SK-N-SH (cell line): ENCODE results near the gene REX1BD. TPM values are rescaled to one million over a fixed set of nuclear protein-coding genes. Genes with fewer than 3 reads are reported as not detected.

Experiments used
- CTCF ChIA-PET: fragments of 300-600, 350-600 bp; formaldehyde crosslinking; extraction: SDS; loops from one replicate; lab custom pipeline; 2021; lab: Yijun Ruan, JAX
- POLR2A ChIA-PET: fragments of 350-600 bp; sonication (Branson Sonifier 250); formaldehyde crosslinking; extraction: SDS; loops from one replicate; lab custom pipeline; 2020; ENCODE audit warnings: antibody characterized with exemption, inconsistent platforms; lab: Yijun Ruan, JAX
- DNase-seq: peaks from one replicate; pipeline ENCODE4 v3.0.0; 2012
- H2AFZ ChIP-seq: fragments of 200-600 bp; sonication (generic); 2 replicates; pipeline ENCODE4 v1.8.1; 2016; ENCODE audit warnings: antibody characterized with exemption, mild to moderate bottlenecking, low read depth
- H3F3A ChIP-seq: fragments of 200-600 bp; sonication (generic); replicated peaks from 2 replicates; pipeline ENCODE3; 2016; ENCODE audit warnings: antibody characterized with exemption, mild to moderate bottlenecking; ENCODE audit not compliant: insufficient read depth
- H3K27ac ChIP-seq, 2 experiments: fragments of 200-500 bp in 1 of 2; fragments of 200-600 bp in 1 of 2; sonication (Bioruptor generic) in 1 of 2; sonication (generic), shearing (Covaris generic) in 1 of 2; 2 replicates each; pipeline versions ENCODE4 v1.5.1 to v1.6.1; 2014 to 2016; ENCODE audit warnings: low read depth in 2 of 2, inconsistent platforms in 1 of 2, low read length in 1 of 2, mild to moderate bottlenecking in 1 of 2, mixed read lengths in 1 of 2
- H3K27me3 ChIP-seq: fragments of 200-600 bp; sonication (generic), shearing (Covaris generic); 2 replicates; pipeline ENCODE4 v1.6.1; 2016; ENCODE audit warnings: mixed run types; ENCODE audit not compliant: insufficient read depth
- H3K36me3 ChIP-seq, 2 experiments: fragments of 200-500 bp in 1 of 2; fragments of 200-600 bp in 1 of 2; sonication (Bioruptor generic) in 1 of 2; sonication (generic) in 1 of 2; replicated peaks in 1 of 2; 2 replicates each; pipeline versions ENCODE3 to v1.5.1; 2014 to 2016; ENCODE audit warnings: low read length in 1 of 2, mild to moderate bottlenecking in 1 of 2; ENCODE audit not compliant: insufficient read depth in 2 of 2, control insufficient read depth in 1 of 2
- H3K4me1 ChIP-seq, 2 experiments: fragments of 200-500 bp in 1 of 2; fragments of 200-600 bp in 1 of 2; sonication (Bioruptor generic) in 1 of 2; sonication (generic), shearing (Covaris generic) in 1 of 2; 2 replicates each; pipeline versions ENCODE4 v1.5.1 to v1.6.1; 2014 to 2016; ENCODE audit warnings: low read depth in 1 of 2, low read length in 1 of 2, mixed run types in 1 of 2; ENCODE audit not compliant: insufficient read depth in 2 of 2, control insufficient read depth in 1 of 2
- H3K4me2 ChIP-seq: fragments of 200-600 bp; sonication (generic), shearing (Covaris generic); 2 replicates; pipeline ENCODE4 v1.6.1; 2017; ENCODE audit warnings: mixed run types
- H3K4me3 ChIP-seq, 2 experiments: fragments of 200-500 bp in 1 of 2; fragments of 200-600 bp in 1 of 2; sonication (Bioruptor generic) in 1 of 2; sonication (generic), shearing (Covaris generic) in 1 of 2; 2 replicates each; pipeline versions ENCODE4 v1.5.1 to v1.8.1; 2014 to 2016; ENCODE audit warnings: low read depth in 2 of 2, inconsistent platforms in 1 of 2, low read length in 1 of 2, mild to moderate bottlenecking in 1 of 2, mixed read lengths in 1 of 2, moderate library complexity in 1 of 2
- H3K79me2 ChIP-seq: fragments of 200-600 bp; sonication (generic); 2 replicates; pipeline ENCODE4 v1.8.1; 2017; ENCODE audit warnings: mild to moderate bottlenecking; ENCODE audit not compliant: insufficient read depth
- H3K9ac ChIP-seq: fragments of 200-600 bp; sonication (generic); 2 replicates; pipeline ENCODE4 v1.6.1; 2017; ENCODE audit warnings: mixed run types
- H3K9me2 ChIP-seq: fragments of 200-600 bp; sonication (generic); 2 replicates; pipeline ENCODE4 v1.6.1; 2017; ENCODE audit warnings: mixed run types
- H3K9me3 ChIP-seq: fragments of 200-600 bp; sonication (generic); 2 replicates; pipeline ENCODE4 v1.6.1; 2017; ENCODE audit warnings: mixed run types, mild to moderate bottlenecking, moderate library complexity
- H4K20me1 ChIP-seq: fragments of 200-600 bp; sonication (generic); 2 replicates; pipeline ENCODE4 v1.6.1; 2017; ENCODE audit warnings: mild to moderate bottlenecking, mixed run types; ENCODE audit not compliant: insufficient read depth
- EZH2phosphoT487 ChIP-seq: fragments of 200-600 bp; sonication (generic); IDR thresholded peaks from 2 replicates; pipeline ENCODE4 v1.6.1; 2017; ENCODE audit warnings: low read depth, mixed run types, mild to moderate bottlenecking, antibody characterized with exemption, moderate library complexity, borderline replicate concordance
- FOXM1 ChIP-seq: IDR thresholded peaks from 2 replicates; pipeline ENCODE4 v1.4.0; 2012; ENCODE audit warnings: low read depth, mild to moderate bottlenecking
- GABPA ChIP-seq: IDR thresholded peaks from 2 replicates; pipeline ENCODE4 v1.4.0; 2012; ENCODE audit warnings: low read depth, mild to moderate bottlenecking
- GATA2 ChIP-seq: sonication (generic); formaldehyde crosslinking; IDR thresholded peaks from 2 replicates; pipeline ENCODE4 v1.5.0; 2020; ENCODE audit warnings: mild to moderate bottlenecking, missing genetic modification reagents
- NFIC ChIP-seq: IDR thresholded peaks from 2 replicates; pipeline ENCODE4 v1.4.0; 2012; ENCODE audit warnings: borderline replicate concordance
- PBX3 ChIP-seq: IDR thresholded peaks from 2 replicates; pipeline ENCODE4; 2012
- POLR2AphosphoS5 ChIP-seq: IDR thresholded peaks from 2 replicates; pipeline ENCODE4 v1.6.1; 2012; ENCODE audit warnings: low read depth, low read length
- SMC3 ChIP-seq: IDR thresholded peaks from 2 replicates; pipeline ENCODE4 v1.6.1; 2012; ENCODE audit warnings: low read depth, low read length, improper control_type of control experiment
- TEAD4 ChIP-seq: IDR thresholded peaks from 2 replicates; pipeline ENCODE4 v1.4.0; 2012; ENCODE audit warnings: mild to moderate bottlenecking, borderline replicate concordance; ENCODE audit not compliant: insufficient read depth
- USF1 ChIP-seq: IDR thresholded peaks from 2 replicates; pipeline ENCODE4 v1.4.0; 2012; ENCODE audit warnings: low read depth, borderline replicate concordance
- YY1 ChIP-seq: IDR thresholded peaks from 2 replicates; pipeline ENCODE4 v1.4.0; 2012; ENCODE audit warnings: low read depth, mild to moderate bottlenecking
- WGBS: methylation state at CpG from one replicate; pipeline ENCODE4 v1.1.6; 2017; ENCODE audit warnings: low lambda C conversion rate; 5-methylcytosine and 5-hydroxymethylcytosine counted together
- polyA plus RNA-seq, 3 experiments: library from polyadenylated mRNA; depleted of rRNA; stranded (reverse); fragments of >200 nt; gene quantifications; 2 replicates each; pipeline ENCODE4 v1.2.3, GENCODE V29; 2012

REX1BD gene
- polyA plus RNA-seq, 1 of the 3 experiments (the other 2 are of a cell fraction): 159 TPM

- Histone ChIP-seq H3K4me3 (peak within 1 kb of the TSS; percentile 73 to 78), H3K79me2 (no peaks in the 10 kb centered on the region), H3F3A (peaks cover 18% of the 10 kb centered on the region), H3K9ac (peak within 1 kb of the TSS; percentile 45; the same call in 1 of the 2 replicates), H3K9me2 (no peaks in the 10 kb centered on the region), H3K36me3 (no peaks in the 10 kb centered on the region), H3K27me3 (peaks cover 44% of the 10 kb centered on the region), H4K20me1 (no peaks in the 10 kb centered on the region), H2AFZ (peak within 1 kb of the TSS; percentile 74), H3K4me1 (peaks cover 15 to 19% of the 10 kb centered on the region in 2 experiments; a peak in 2 of 4 replicates), H3K4me2 (peak within 1 kb of the TSS; percentile 99), H3K27ac (peak within 1 kb of the TSS in 1 of 2 experiments; percentile 28; a peak in 1 of 4 replicates), H3K9me3 (no peaks in the 10 kb centered on the region)
- CTCF ChIA-PET: interaction anchor here (0.6 to 2.2 kb wide), 12 partner anchors 10 to 562 kb away, joined by 3 to 13 read pairs (median 4); partner anchors contain the start of gene REX1BD
- DNase-seq: peak; percentile 95
- no peak for TF ChIP-seq POLR2AphosphoS5
- 29% methylated on average over 9 of the region's 70 CpGs for WGBS
- POLR2A ChIA-PET: interaction anchor here (1.0 to 1.9 kb wide), 2 partner anchors 11 to 23 kb away, joined by 3 to 9 read pairs; no protein-coding TSS in a partner anchor
These were observed 24.4 kb downstream of the REX1BD start, which contains the start of gene TMEM59L for GRCh38 chr19:18612772-18613588. Gene TMEM59L, plus strand, starts transcription at chr19:18612870. Its CDS starts 89 bp downstream, at chr19:18612959.

GRCh38 chr19:18613589-18614234 lies 25.1 kb downstream of the REX1BD start:
- CTCF ChIA-PET: interaction anchor here (0.7 to 2.2 kb wide), 5 partner anchors 11 to 252 kb away, joined by 3 to 9 read pairs (median 4); no protein-coding TSS in a partner anchor

More at GRCh38 chr19:18613589-18614234, 25.1 kb downstream of the REX1BD start:
- Histone ChIP-seq H4K20me1 (no peaks in the 10 kb centered on the region), H3K9me3 (no peaks in the 10 kb centered on the region), H3K9me2 (no peaks in the 10 kb centered on the region), H3F3A (peaks cover 14% of the 10 kb centered on the region), H3K36me3 (no peaks in the 10 kb centered on the region), H3K4me1 (peaks cover 15 to 19% of the 10 kb centered on the region in 2 experiments; a peak in 2 of 4 replicates), H3K79me2 (no peaks in the 10 kb centered on the region), H3K9ac (no peak overlapping the region), H2AFZ (no peak overlapping the region), H3K4me2 (peak overlapping the region; percentile 99), H3K4me3 (peak overlapping the region in 1 of 2 experiments; percentile 78; a peak in 1 of 4 replicates), H3K27me3 (peaks cover 36% of the 10 kb centered on the region), H3K27ac (no peak overlapping the region)
- no peak for TF ChIP-seq GABPA
- no peak for TF ChIP-seq GATA2
- TF ChIP-seq TEAD4: no peak
- no peak for TF ChIP-seq USF1
- TF ChIP-seq NFIC: no peak
- TF ChIP-seq FOXM1: no peak
- no peak for TF ChIP-seq YY1
- TF ChIP-seq EZH2phosphoT487: no peak
- no peak for TF ChIP-seq PBX3
- no peak for TF ChIP-seq SMC3
- WGBS: 90% methylated on average over 15 of the region's 23 CpGs
- DNase-seq: no peak
- POLR2A ChIA-PET: interaction anchor here (1.9 kb wide), 1 partner anchor 24 kb away, joined by 9 read pairs; no protein-coding TSS in a partner anchor
